Type B pancreatic cell (in vitro differentiated cells): Measurements from ENCODE around the gene ACKR2. TPM values are rescaled to one million over a fixed set of nuclear protein-coding genes. Genes with fewer than 3 reads are reported as not detected.

ENCODE experiments used
- DNase-seq: peaks from one replicate; pipeline ENCODE4 v3.0.0; 2021; ENCODE audit warnings: mixed read lengths; ENCODE audit not compliant: unreplicated experiment; ENCODE audit errors: extremely low spot score
- H3K27ac Mint-ChIP-seq: 2 replicates; pipeline ENCODE4 v1.8.0; 2021; ENCODE audit warnings: mild to moderate bottlenecking, mixed read lengths
- H3K27me3 Mint-ChIP-seq: 2 replicates; pipeline ENCODE4 v1.8.0; 2021; ENCODE audit warnings: mixed read lengths
- H3K36me3 Mint-ChIP-seq: 2 replicates; pipeline ENCODE4 v1.8.0; 2021; ENCODE audit warnings: mixed read lengths
- H3K4me1 Mint-ChIP-seq: one replicate; pipeline ENCODE4 v1.8.0; 2021; ENCODE audit warnings: mixed read lengths; ENCODE audit not compliant: unreplicated experiment
- H3K4me3 Mint-ChIP-seq: 2 replicates; pipeline ENCODE4 v1.8.0; 2021; ENCODE audit warnings: mild to moderate bottlenecking, mixed read lengths
- H3K9me3 Mint-ChIP-seq: 2 replicates; pipeline ENCODE4 v1.8.0; 2021; ENCODE audit warnings: mixed read lengths
- total RNA-seq: library from RNA; stranded (reverse); gene quantifications from 2 replicates; pipeline ENCODE4 v1.2.1, GENCODE V29; 2021; ENCODE audit warnings: low replicate concordance
- TF ChIP-seq, protein P1 (sequence below): fragments of 200-600 bp; sonication (generic); conservative IDR thresholded peaks from 2 replicates; pipeline ENCODE4 v1.5.0; 2021; ENCODE audit warnings: antibody characterized with exemption, mild to moderate bottlenecking

The ACKR2 gene
- total RNA-seq, 1 donor from 2014 or later, result 3.5 TPM

DNA sequence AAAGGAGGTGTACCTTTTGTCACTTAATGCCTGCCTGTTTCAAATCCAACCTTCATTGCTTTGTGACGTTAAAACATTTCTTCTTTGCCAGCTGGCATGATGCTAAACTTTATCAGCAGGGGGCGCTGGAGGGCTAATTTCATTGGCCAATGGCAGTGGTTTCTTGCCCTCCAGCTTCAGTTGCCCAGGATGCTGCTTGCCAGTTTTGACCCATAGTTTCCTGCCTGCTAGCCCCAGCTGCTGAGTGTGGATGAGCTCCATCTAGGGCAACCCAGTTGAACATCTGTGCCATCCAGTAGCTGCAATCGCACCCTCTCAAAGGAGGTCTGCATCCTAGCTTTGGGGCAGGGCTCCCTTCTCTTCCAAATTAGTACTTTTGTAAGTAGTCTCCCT, 22.1 kb downstream of the ACKR2 start:
- Mint-ChIP-seq H3K4me3 (no peak overlapping the region), H3K4me1 (peaks cover 9% of the 10 kb centered on the region), H3K36me3 (no peaks in the 10 kb centered on the region), H3K9me3 (no peaks in the 10 kb centered on the region), H3K27me3 (peaks cover 5% of the 10 kb centered on the region), H3K27ac (no peak overlapping the region)
- DNase-seq, result no peak
- TF ChIP-seq, protein P1, sequence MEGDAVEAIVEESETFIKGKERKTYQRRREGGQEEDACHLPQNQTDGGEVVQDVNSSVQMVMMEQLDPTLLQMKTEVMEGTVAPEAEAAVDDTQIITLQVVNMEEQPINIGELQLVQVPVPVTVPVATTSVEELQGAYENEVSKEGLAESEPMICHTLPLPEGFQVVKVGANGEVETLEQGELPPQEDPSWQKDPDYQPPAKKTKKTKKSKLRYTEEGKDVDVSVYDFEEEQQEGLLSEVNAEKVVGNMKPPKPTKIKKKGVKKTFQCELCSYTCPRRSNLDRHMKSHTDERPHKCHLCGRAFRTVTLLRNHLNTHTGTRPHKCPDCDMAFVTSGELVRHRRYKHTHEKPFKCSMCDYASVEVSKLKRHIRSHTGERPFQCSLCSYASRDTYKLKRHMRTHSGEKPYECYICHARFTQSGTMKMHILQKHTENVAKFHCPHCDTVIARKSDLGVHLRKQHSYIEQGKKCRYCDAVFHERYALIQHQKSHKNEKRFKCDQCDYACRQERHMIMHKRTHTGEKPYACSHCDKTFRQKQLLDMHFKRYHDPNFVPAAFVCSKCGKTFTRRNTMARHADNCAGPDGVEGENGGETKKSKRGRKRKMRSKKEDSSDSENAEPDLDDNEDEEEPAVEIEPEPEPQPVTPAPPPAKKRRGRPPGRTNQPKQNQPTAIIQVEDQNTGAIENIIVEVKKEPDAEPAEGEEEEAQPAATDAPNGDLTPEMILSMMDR, result peak; percentile 82

DNA sequence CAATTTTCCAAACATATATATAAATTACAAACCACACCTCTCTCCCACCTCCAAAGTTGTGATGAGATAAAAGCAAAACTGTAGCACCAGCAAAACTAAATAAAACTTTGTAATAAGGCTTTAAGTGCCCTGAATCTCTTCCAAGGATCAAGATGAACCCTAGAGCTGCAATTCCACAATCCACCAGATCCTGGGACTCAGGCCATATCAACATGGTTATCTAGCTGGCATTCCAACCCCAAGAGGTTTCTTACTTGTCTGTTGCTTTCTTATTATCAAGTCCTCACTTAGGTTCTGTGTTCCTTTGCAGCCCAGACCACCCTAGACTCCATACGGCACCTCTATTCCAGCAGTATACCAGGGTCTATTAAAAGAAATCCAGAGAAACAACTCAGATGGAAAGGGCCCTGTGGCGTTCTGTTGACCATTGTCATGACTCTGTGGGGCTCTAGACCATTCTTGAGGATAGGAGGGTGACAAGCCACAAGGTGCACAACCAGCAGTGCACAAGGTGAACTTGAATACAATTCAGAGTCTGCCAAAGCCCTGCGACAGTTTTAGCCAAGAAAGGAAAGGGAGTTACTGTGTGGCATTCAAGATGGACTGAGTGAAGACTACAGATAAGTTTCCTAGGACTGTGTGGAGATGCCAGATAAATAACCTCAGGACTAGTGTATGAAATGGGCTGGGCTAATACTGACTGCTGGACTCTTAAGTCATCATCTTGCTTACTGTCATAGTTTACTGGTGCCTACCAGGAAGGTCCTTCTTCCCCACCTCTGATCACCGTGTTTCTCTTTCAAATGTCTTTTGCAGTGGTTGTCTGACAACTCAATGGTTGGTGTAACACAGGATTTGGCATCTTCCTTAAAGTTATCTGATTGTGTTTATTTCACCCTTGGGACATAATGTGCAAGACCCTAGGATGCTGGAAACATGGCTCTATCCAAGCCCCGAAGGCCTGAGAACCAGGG, 27.2 kb downstream of the ACKR2 start:
- DNase-seq, result no peak
- TF ChIP-seq, protein P1, result peak; percentile 37
- no peaks in the 10 kb centered on the region for H3K9me3 Mint-ChIP-seq
- H3K27me3 Mint-ChIP-seq, result peaks cover 16% of the 10 kb centered on the region
- no peaks in the 10 kb centered on the region for H3K36me3 Mint-ChIP-seq
- no peak overlapping the region for H3K27ac Mint-ChIP-seq
- H3K4me1 Mint-ChIP-seq, result peaks cover 4% of the 10 kb centered on the region
- no peak overlapping the region for H3K4me3 Mint-ChIP-seq

DNA sequence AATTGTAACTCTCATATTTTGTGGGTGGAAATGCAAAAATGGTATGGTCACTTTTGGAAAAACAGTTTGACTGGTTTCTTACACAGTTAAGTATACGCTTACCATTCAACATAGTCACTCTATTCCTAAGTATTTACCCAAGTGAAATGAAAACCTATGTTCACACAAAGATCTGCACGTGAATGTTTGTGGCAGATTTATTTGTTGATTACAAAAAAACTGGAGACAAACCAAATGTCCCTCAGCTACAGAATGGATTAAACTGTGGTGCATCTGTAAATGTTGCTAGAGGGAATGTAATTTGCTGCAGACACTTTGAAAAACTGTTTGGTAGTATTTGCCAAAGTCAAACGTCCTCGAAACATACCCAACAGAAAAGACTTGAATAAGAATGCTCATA, 29.3 kb downstream of the ACKR2 start:
- peaks cover 16% of the 10 kb centered on the region for H3K27me3 Mint-ChIP-seq
- TF ChIP-seq, protein P1, result no peak
- no peaks in the 10 kb centered on the region for H3K9me3 Mint-ChIP-seq
- no peak overlapping the region for H3K27ac Mint-ChIP-seq
- H3K4me3 Mint-ChIP-seq, result no peak overlapping the region
- H3K4me1 Mint-ChIP-seq, result peaks cover 4% of the 10 kb centered on the region
- no peaks in the 10 kb centered on the region for H3K36me3 Mint-ChIP-seq
- no peak for DNase-seq

DNA sequence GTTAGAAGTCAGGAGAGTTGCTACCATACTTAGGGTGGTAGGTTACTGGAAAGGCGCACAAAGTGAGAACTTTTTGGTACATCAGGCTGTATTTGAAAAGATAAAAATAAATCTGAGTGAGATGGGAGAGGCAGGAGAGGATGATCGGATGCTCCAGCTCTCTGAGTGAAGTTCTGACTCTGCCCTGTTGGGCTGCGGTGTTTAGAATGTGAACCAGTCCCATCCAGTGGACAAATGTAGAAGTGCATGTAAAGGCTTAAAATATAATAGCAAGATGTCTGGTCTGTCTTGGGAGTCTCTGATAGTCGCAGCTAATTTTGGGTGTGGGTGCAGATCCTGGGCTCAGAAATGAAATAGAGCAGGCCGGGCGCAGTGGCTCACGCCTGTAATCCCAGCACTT, 30.4 kb downstream of the ACKR2 start:
- H3K27ac Mint-ChIP-seq, result no peak overlapping the region
- H3K27me3 Mint-ChIP-seq, result peaks cover 16% of the 10 kb centered on the region
- TF ChIP-seq, protein P1, result peak; percentile 83
- DNase-seq, result no peak
- H3K36me3 Mint-ChIP-seq, result no peaks in the 10 kb centered on the region
- no peak overlapping the region for H3K4me3 Mint-ChIP-seq
- peaks cover 9% of the 10 kb centered on the region for H3K4me1 Mint-ChIP-seq
- no peaks in the 10 kb centered on the region for H3K9me3 Mint-ChIP-seq

DNA sequence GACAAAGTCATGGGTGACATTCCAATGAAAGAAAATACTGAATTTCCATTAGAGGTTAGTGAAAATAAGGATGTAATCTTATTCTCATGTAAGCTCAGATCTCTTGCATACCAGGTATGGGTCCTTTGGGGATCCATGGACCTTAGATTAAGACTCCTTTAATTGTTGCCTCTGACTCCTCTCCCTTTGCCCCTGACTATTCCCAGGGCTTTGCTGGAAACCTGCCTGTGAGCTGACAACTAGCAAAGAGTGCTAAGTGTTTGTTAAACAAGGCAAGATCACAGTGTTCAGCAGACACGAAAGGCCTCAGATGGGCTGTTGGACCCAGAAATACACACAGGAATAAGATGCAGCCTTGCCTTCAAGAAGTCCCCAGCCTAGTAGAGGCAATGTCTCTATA, 32.1 kb downstream of the ACKR2 start:
- DNase-seq, result no peak
- Mint-ChIP-seq H3K4me1 (peaks cover 9% of the 10 kb centered on the region), H3K4me3 (no peak overlapping the region), H3K27me3 (peaks cover 11% of the 10 kb centered on the region), H3K27ac (no peak overlapping the region), H3K9me3 (no peaks in the 10 kb centered on the region), H3K36me3 (no peaks in the 10 kb centered on the region)
- TF ChIP-seq, protein P1, result no peak
